HG03575 (cell line): Measurements from ENCODE around the gene MRTFB.

Experiments used
- ATAC-seq: cut with Tn5 transposase; IDR thresholded peaks from one replicate; pipeline ENCODE4 v1.9.1; 2021; ENCODE audit not compliant: unreplicated experiment, insufficient number of reproducible peaks, low FRiP score; ENCODE audit errors: extremely low read depth

The MRTFB gene

DNA sequence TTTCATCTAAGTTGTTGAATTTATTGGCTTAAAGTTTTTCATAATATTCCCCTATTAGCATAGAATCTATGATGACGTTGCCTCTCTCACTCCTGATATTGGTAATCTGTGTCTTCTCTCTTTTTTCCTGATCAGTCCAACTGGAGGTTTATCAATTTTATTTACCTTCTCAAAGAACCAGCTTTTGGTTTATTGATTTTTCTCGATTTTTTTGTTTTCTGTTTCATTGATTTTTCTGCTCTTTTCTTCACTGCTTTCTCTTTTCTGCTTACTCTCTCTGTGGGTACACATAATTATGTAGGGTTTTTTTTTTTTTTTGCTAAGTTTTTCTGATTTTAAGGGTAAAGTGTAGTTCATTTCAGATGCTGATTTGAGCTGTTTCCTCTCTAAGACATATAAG lies 29.7 kb downstream of the MRTFB start:
- ATAC-seq, result no peak

GRCh38 chr16:14101415-14101814 lies 30.3 kb downstream of the MRTFB start:
- ATAC-seq, result no peak

- ATAC-seq, result no peak
Observed at GRCh38 chr16:14102925-14103720, 32.0 kb downstream of the MRTFB start.

- ATAC-seq, result no peak
Observed at GRCh38 chr16:14104066-14104465, 32.9 kb downstream of the MRTFB start.

GRCh38 chr16:14105760-14106375 lies 34.7 kb downstream of the MRTFB start:
- no peak for ATAC-seq

- ATAC-seq, result no peak
Observed at GRCh38 chr16:14106457-14106856, 35.3 kb downstream of the MRTFB start.

DNA sequence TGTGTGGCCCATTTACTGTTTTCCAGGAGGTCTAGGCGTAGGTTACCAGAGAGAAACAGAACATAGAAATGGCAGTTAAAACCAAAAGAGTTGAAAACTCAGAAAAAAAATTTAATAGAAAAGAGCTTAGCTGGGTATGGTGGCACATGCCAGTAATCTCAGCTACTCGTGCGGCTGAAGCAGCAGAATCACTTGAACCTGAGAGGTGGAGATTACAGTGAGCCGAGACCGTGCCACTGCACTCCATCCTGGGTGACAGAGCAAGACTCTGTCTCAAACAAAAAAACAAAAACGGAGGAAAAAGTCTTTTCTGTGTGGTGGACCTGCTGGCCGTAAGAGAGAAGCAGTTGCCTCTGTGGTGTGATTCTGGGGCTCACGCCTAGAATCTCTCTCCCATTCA lies 35.8 kb downstream of the MRTFB start:
- no peak for ATAC-seq

DNA sequence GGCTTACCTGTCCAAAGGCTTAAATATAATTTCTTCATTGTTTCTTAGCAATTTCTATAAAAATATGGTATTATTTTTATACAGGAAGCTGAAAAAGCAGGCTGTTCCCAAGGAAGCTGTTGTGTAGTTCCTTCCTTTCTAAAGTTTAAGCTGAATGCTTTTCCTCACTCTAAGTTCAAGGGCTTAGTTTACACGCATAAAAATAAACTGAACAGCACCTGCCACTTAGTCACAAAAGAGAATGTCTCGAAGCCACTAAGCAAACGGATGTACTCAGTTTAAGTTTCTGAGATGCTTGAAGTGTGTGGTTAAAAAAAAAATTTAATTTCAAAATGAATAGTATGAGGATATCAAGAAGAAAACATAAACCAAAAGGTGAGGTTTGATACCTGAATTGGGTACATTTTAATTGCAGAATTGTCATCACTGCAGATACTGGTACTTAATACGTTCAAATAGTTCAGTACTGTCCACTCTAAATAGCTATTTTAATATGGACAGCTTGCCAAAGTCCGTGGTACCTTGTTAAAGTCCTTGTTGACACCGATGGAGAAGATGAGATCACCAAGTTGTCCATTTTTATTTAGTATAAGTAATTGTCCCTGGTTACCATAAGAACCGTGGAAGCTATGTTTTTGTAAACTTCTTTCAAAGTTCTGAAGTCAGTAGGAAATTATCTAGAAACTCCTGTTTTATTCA lies 38.1 kb downstream of the MRTFB start:
- no peak for ATAC-seq

- no peak for ATAC-seq
Observed at GRCh38 chr16:14109782-14110727, 38.9 kb downstream of the MRTFB start.

- no peak for ATAC-seq
Observed at GRCh38 chr16:14110728-14111251, 39.7 kb downstream of the MRTFB start.

DNA sequence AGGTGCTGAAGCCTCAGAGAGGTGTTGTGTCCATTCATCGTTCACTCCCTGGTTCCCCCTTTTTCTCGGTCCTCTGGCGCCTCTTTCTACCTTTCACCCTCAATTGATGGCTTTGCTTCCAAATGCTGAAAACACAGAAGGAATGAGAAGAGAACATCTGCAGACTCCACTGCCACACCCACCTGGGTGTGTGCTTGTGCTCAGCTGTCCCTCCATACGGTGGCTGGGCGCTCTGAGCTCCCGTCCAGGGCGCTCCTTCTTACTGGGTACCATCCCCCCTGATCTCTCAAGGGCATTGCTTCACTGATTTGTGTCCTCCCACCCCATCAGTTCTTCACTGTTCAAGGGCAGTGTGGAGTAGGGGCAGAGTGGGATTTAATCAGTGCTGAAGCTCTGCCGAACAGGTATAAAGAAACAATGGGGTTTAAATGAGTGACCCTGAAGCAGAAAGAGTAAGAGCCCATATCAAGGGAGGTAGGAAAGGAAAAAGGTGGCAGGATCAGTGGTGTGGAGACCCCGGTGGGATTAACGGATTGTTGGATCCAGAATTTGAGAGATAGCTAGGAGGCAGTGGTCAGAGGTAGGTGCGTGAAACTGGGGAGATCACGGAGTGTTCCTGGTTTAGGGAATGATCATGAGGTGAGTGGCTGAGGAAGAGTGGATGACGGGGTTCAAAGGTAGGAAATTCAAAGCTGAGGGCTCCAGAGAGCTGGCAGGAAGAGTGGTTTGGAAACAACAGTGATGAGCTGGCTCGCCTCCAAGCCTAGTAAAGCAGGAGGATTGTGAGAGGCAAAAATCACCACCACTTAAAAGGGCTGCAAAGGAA lies 40.8 kb downstream of the MRTFB start:
- no peak for ATAC-seq

DNA sequence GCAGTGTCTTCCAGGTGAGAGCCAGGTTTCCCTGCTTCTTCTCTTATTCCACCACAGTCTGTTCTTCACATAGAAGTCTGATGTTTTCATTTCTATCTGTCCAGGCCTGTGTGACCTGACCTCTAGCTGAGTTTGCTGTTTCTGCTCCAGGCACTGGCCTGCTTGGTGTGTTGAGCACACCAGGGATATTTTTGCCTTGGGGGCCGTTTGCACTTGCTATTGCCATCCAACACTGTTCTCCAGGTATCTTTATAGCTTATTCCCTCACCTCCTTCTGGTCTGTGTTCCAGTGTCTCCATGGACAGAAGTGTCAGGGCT lies 41.4 kb downstream of the MRTFB start:
- no peak for ATAC-seq

DNA sequence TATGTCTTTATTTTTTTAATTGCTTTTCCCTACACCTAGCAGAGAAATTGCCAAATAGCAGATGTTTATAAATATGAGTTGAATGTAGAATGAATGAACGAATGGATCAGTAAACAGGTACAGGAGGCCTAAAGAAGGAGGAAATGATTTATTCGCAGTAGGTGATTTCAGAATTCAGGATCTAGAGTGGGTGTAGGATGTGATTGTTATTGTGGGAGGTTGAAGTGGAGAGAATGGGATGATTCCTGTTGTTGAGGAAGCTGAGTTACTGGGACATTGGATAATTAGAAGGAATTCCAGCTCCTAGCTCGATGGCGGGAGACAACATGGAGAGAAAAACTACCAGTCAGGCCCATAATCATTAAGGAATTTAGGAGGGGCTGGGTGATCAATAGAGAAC lies 42.2 kb downstream of the MRTFB start:
- ATAC-seq, result no peak

DNA sequence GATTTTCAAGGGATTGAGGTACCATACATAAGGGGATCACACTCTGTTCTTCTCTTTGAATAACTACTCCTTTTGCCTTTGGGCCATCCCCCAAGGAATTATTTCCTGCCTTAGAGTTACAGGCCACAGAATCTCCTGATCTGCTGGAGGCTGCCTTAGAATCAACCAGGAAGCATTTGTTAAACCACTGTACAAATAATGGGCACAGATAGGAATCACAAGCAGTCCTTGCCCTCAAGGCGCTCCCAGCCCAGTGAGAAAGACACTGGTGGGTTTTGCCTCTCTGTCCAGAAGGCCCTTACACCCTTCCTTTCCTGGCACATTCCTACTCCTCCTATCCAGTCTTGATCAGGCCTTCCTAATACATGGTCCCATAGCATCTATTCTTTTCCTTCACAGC lies 45.9 kb downstream of the MRTFB start:
- ATAC-seq, result no peak

DNA sequence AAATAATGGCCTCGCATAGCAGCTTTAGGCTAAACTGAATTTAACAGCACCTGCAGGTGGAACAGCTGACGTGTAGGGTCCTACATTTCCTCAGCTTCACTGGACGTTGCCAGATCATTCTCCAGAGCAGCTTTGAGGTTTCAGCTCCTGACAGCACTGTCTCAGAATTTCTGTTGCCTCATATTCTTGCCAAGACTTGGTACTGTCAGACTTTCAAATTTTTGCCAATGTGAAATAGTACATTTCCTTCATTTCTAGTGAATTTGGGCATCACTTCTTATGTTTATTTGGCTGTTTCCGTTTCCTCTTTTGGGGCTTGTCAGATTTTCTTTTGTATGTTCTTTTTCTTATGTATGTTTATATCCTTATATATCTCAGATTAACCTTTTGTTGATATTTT lies 48.7 kb downstream of the MRTFB start:
- no peak for ATAC-seq

DNA sequence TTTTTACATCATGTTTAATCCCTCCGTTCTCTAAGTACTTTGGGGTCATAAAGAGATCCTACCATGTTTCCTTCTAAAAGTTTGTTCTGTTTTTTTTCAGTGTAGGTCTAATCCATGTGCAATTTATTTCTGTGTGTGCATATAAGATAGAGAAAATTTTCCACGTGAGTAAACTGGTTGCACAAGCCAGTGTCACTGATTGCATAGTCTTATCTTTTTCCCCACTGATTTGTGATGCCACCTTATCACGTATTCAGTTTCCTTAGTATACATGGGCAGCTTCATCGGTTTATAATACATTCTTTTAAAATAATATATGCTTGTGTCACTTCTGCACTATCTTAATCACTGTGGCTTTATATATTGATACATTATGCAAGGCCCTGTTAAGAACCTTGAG lies 49.2 kb downstream of the MRTFB start:
- ATAC-seq, result no peak

GRCh38 chr16:14121142-14121541 lies 50.0 kb downstream of the MRTFB start:
- ATAC-seq, result no peak

GRCh38 chr16:14121872-14122271 lies 50.8 kb downstream of the MRTFB start:
- ATAC-seq, result no peak
